SK-N-SH (cell line): ENCODE measurements around the gene TMEM50B.

Experiments used
- CHD2 ChIP-seq: fragments of 150-350 bp; IDR thresholded peaks from 2 replicates; pipeline ENCODE4 v1.6.1; 2018; ENCODE audit warnings: low read length; ENCODE audit not compliant: partially characterized antibody
- EP300 ChIP-seq, 2 experiments: IDR thresholded peaks; 2 replicates each; pipeline versions ENCODE4 v1.4.0 to v1.6.1; 2012; ENCODE audit warnings: borderline replicate concordance in 1 of 2, low read depth in 1 of 2, low read length in 1 of 2
- GATA2 ChIP-seq: sonication (generic); formaldehyde crosslinking; IDR thresholded peaks from 2 replicates; pipeline ENCODE4 v1.5.0; 2020; ENCODE audit warnings: mild to moderate bottlenecking, missing genetic modification reagents
- POLR2AphosphoS5 ChIP-seq: IDR thresholded peaks from 2 replicates; pipeline ENCODE4 v1.6.1; 2012; ENCODE audit warnings: low read depth, low read length
- REST ChIP-seq: IDR thresholded peaks from 2 replicates; pipeline ENCODE4 v1.6.1; 2012; ENCODE audit warnings: mild to moderate bottlenecking, low read depth, low read length, moderate library complexity
- TEAD4 ChIP-seq: IDR thresholded peaks from 2 replicates; pipeline ENCODE4 v1.4.0; 2012; ENCODE audit warnings: mild to moderate bottlenecking, borderline replicate concordance; ENCODE audit not compliant: insufficient read depth
- TF ChIP-seq, protein P1 (sequence below): fragments of 200-600 bp; sonication (generic); IDR thresholded peaks from 2 replicates; pipeline ENCODE4 v1.6.1; 2017; ENCODE audit warnings: antibody characterized with exemption, mild to moderate bottlenecking, moderate library complexity

GRCh38 chr21:33441489-33442477 is 38.0 kb downstream of the TMEM50B start:
- TF ChIP-seq, protein P1, sequence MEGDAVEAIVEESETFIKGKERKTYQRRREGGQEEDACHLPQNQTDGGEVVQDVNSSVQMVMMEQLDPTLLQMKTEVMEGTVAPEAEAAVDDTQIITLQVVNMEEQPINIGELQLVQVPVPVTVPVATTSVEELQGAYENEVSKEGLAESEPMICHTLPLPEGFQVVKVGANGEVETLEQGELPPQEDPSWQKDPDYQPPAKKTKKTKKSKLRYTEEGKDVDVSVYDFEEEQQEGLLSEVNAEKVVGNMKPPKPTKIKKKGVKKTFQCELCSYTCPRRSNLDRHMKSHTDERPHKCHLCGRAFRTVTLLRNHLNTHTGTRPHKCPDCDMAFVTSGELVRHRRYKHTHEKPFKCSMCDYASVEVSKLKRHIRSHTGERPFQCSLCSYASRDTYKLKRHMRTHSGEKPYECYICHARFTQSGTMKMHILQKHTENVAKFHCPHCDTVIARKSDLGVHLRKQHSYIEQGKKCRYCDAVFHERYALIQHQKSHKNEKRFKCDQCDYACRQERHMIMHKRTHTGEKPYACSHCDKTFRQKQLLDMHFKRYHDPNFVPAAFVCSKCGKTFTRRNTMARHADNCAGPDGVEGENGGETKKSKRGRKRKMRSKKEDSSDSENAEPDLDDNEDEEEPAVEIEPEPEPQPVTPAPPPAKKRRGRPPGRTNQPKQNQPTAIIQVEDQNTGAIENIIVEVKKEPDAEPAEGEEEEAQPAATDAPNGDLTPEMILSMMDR: no peak
- TF ChIP-seq TEAD4 (no peak), EP300 (IDR thresholded peaks at IDR 0.05; ENCODE audit: borderline replicate concordance in 1 of 2, low read depth in 1 of 2, low read length in 1 of 2) (no peak), REST (no peak), POLR2AphosphoS5 (no peak), CHD2 (no peak), GATA2 (CRISPR knock-in tag) (no peak)
